Measurements from ENCODE around the gene DNAJB8.

GRCh38 chr3:128431803-128432300 lies 34.8 kb downstream of the DNAJB8 start:
- no peak for TF ChIP-seq POLR2A (IDR thresholded peaks at IDR 0.05)
- TF ChIP-seq, protein P1, sequence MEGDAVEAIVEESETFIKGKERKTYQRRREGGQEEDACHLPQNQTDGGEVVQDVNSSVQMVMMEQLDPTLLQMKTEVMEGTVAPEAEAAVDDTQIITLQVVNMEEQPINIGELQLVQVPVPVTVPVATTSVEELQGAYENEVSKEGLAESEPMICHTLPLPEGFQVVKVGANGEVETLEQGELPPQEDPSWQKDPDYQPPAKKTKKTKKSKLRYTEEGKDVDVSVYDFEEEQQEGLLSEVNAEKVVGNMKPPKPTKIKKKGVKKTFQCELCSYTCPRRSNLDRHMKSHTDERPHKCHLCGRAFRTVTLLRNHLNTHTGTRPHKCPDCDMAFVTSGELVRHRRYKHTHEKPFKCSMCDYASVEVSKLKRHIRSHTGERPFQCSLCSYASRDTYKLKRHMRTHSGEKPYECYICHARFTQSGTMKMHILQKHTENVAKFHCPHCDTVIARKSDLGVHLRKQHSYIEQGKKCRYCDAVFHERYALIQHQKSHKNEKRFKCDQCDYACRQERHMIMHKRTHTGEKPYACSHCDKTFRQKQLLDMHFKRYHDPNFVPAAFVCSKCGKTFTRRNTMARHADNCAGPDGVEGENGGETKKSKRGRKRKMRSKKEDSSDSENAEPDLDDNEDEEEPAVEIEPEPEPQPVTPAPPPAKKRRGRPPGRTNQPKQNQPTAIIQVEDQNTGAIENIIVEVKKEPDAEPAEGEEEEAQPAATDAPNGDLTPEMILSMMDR (IDR thresholded peaks at IDR 0.05): no peak
